H9 (cell line): ENCODE measurements around the gene PIGL. TPM values are rescaled to one million over a fixed set of nuclear protein-coding genes. Genes with fewer than 3 reads are reported as not detected.

Experiments used
- DNase-seq: peaks from one replicate; pipeline ENCODE4 v3.0.0-alpha.2; 2017
- H2AFZ ChIP-seq: one replicate; pipeline ENCODE4 v1.6.1; 2013; ENCODE audit warnings: mild to moderate bottlenecking, low read length, control low read depth, moderate library complexity
- H2AK5ac ChIP-seq: 2 replicates; pipeline ENCODE4 v1.6.1; 2013; ENCODE audit warnings: low read length, control low read depth, mixed read lengths; ENCODE audit not compliant: insufficient read length
- H2BK120ac ChIP-seq: one replicate; pipeline ENCODE4 v1.6.1; 2013; ENCODE audit warnings: low read depth, mild to moderate bottlenecking, low read length, control low read depth, inconsistent platforms; ENCODE audit not compliant: poor library complexity, severe bottlenecking
- H2BK12ac ChIP-seq: 2 replicates; pipeline ENCODE4 v1.6.1; 2013; ENCODE audit warnings: low read length, control low read depth, mixed read lengths, low read depth; ENCODE audit not compliant: insufficient read length
- H2BK15ac ChIP-seq: 2 replicates; pipeline ENCODE4 v1.6.1; 2013; ENCODE audit warnings: low read depth, low read length, control low read depth
- H2BK20ac ChIP-seq: one replicate; pipeline ENCODE4 v1.6.1; 2013; ENCODE audit warnings: low read depth, mild to moderate bottlenecking, low read length, control low read depth, inconsistent platforms; ENCODE audit not compliant: poor library complexity, severe bottlenecking
- H2BK5ac ChIP-seq: 2 replicates; pipeline ENCODE4 v1.6.1; 2013; ENCODE audit warnings: low read length, control low read depth, mixed read lengths; ENCODE audit not compliant: insufficient read length
- H3K14ac ChIP-seq: 2 replicates; pipeline ENCODE4 v1.6.1; 2013; ENCODE audit warnings: low read length, control low read depth; ENCODE audit not compliant: insufficient read depth
- H3K18ac ChIP-seq: 2 replicates; pipeline ENCODE4 v1.6.1; 2013; ENCODE audit warnings: low read depth, mild to moderate bottlenecking, mixed read lengths, low read length, control low read depth; ENCODE audit not compliant: insufficient read length
- H3K23ac ChIP-seq: 2 replicates; pipeline ENCODE4 v1.6.1; 2013; ENCODE audit warnings: low read length, control low read depth, mixed read lengths, low read depth; ENCODE audit not compliant: insufficient read length
- H3K23me2 ChIP-seq: 2 replicates; pipeline ENCODE4 v1.6.1; 2013; ENCODE audit warnings: low read depth, mild to moderate bottlenecking, mixed read lengths, low read length, control low read depth; ENCODE audit not compliant: insufficient read length, poor library complexity, severe bottlenecking
- H3K27ac ChIP-seq: 2 replicates; pipeline ENCODE4 v1.5.1; 2013; ENCODE audit warnings: low read length, control low read depth, mixed read lengths, low read depth; ENCODE audit not compliant: insufficient read length
- H3K27me3 ChIP-seq: 2 replicates; pipeline ENCODE4 v1.6.1; 2013; ENCODE audit warnings: low read length, control low read depth, inconsistent platforms; ENCODE audit not compliant: insufficient read depth
- H3K4ac ChIP-seq: 2 replicates; pipeline ENCODE4 v1.6.1; 2013; ENCODE audit warnings: low read depth, mild to moderate bottlenecking, control low read depth, inconsistent platforms, low read length, moderate library complexity
- H3K4me1 ChIP-seq: 2 replicates; pipeline ENCODE4 v1.6.1; 2013; ENCODE audit warnings: low read length, control low read depth, inconsistent platforms; ENCODE audit not compliant: insufficient read depth
- H3K4me2 ChIP-seq: 2 replicates; pipeline ENCODE4 v1.6.1; 2013; ENCODE audit warnings: low read length, control low read depth, mixed read lengths; ENCODE audit not compliant: insufficient read length, insufficient read depth
- H3K56ac ChIP-seq: 2 replicates; pipeline ENCODE4 v1.6.1; 2013; ENCODE audit warnings: low read depth, mild to moderate bottlenecking, mixed read lengths, low read length, control low read depth; ENCODE audit not compliant: insufficient read length
- H3K79me1 ChIP-seq: 2 replicates; pipeline ENCODE4 v1.6.1; 2013; ENCODE audit warnings: low read depth, mild to moderate bottlenecking, moderate library complexity, low read length, control low read depth, inconsistent platforms; ENCODE audit not compliant: insufficient read depth, poor library complexity, severe bottlenecking
- H3K79me2 ChIP-seq: 2 replicates; pipeline ENCODE4 v1.6.1; 2013; ENCODE audit warnings: low read length, control low read depth, inconsistent platforms; ENCODE audit not compliant: insufficient read depth
- H3K9ac ChIP-seq: 2 replicates; pipeline ENCODE4 v1.6.1; 2013; ENCODE audit warnings: low read length, control low read depth, mixed read lengths; ENCODE audit not compliant: insufficient read length; ENCODE audit errors: extremely low read depth
- H3K9me3 ChIP-seq: one replicate; pipeline ENCODE4 v1.6.1; 2013; ENCODE audit warnings: low read depth, low read length, inconsistent platforms; ENCODE audit not compliant: control insufficient read depth
- H3T11ph ChIP-seq: one replicate; pipeline ENCODE4 v1.6.1; 2013; ENCODE audit warnings: mild to moderate bottlenecking, low read length, control low read depth, inconsistent platforms
- H4K20me1 ChIP-seq: one replicate; pipeline ENCODE4 v1.6.1; 2013; ENCODE audit not compliant: control insufficient read depth, insufficient read length, insufficient read depth
- H4K5ac ChIP-seq: 2 replicates; pipeline ENCODE4 v1.6.1; 2013; ENCODE audit warnings: low read depth, mild to moderate bottlenecking, mixed read lengths, low read length, control low read depth; ENCODE audit not compliant: insufficient read length
- H4K8ac ChIP-seq: replicated peaks from 2 replicates; pipeline ENCODE4 v1.6.1; 2013; ENCODE audit warnings: low read length, control low read depth, mixed read lengths, low read depth; ENCODE audit not compliant: insufficient read length
- H4K91ac ChIP-seq: 2 replicates; pipeline ENCODE4 v1.6.1; 2013; ENCODE audit warnings: low read depth, mild to moderate bottlenecking, moderate library complexity, mixed read lengths, low read length, control low read depth; ENCODE audit not compliant: insufficient read length
- H3K27ac Mint-ChIP-seq, 3 experiments: 2 replicates in 2 of 3; 3 replicates in 1 of 3; pipeline ENCODE4 v1.8.0; 2020 to 2021; ENCODE audit warnings: mixed read lengths in 3 of 3, mild to moderate bottlenecking in 1 of 3, moderate library complexity in 1 of 3
- H3K27me3 Mint-ChIP-seq: 2 replicates; pipeline ENCODE4 v1.8.0; 2021; ENCODE audit warnings: low read depth, mild to moderate bottlenecking, moderate library complexity, mixed read lengths
- H3K36me3 Mint-ChIP-seq, 3 experiments: 2 replicates in 2 of 3; 3 replicates in 1 of 3; pipeline ENCODE4 v1.8.0; 2020 to 2021; ENCODE audit warnings: low read depth in 3 of 3, mixed read lengths in 3 of 3; ENCODE audit not compliant: insufficient read depth in 1 of 3
- H3K4me1 Mint-ChIP-seq, 2 experiments: 2 replicates each; pipeline ENCODE4 v1.8.0; 2020; ENCODE audit warnings: mixed read lengths in 2 of 2
- H3K4me3 Mint-ChIP-seq, 2 experiments: 2 replicates in 1 of 2; 3 replicates in 1 of 2; pipeline ENCODE4 v1.8.0; 2020 to 2021; ENCODE audit warnings: mild to moderate bottlenecking in 2 of 2, mixed read lengths in 2 of 2, moderate library complexity in 1 of 2
- H3K9me3 Mint-ChIP-seq, 2 experiments: 2 replicates in 1 of 2; 3 replicates in 1 of 2; pipeline ENCODE4 v1.8.0; 2020; ENCODE audit warnings: mild to moderate bottlenecking in 2 of 2, mixed read lengths in 2 of 2, moderate library complexity in 1 of 2
- CTCF ChIP-seq: fragments of 200-600 bp; sonication (generic); conservative IDR thresholded peaks from 3 replicates; pipeline ENCODE4 v1.8.0; 2021; ENCODE audit warnings: antibody characterized with exemption, mild to moderate bottlenecking
- WGBS: extraction: QIAGEN DNeasy Blood & Tissue Kit; methylation state at CpG from one replicate; pipeline ENCODE4 v1.1.7; 2013; ENCODE audit warnings: missing lambda C conversion rate, low lambda C conversion rate, mixed read lengths; ENCODE audit not compliant: insufficient read length; ENCODE audit errors: extremely low coverage; 5-methylcytosine and 5-hydroxymethylcytosine counted together
- total RNA-seq: library from RNA; stranded (reverse); gene quantifications from 2 replicates; pipeline ENCODE4 v1.2.1, GENCODE V29; 2021

The PIGL gene
- total RNA-seq, 1 experiment from 2014 or later: 21.6 TPM

GRCh38 chr17:16285646-16286008 is 68.6 kb downstream of the PIGL start:
- Mint-ChIP-seq H3K4me1 (peaks cover 16 to 19% of the 10 kb centered on the region in 2 experiments), H3K9me3 (no peaks in the 10 kb centered on the region), H3K36me3 (peaks cover 0 to 4% (median 0%) of the 10 kb centered on the region in 3 experiments; a peak in 2 of 7 replicates), H3K27ac (no peak overlapping the region), H3K4me3 (peak overlapping the region; percentile 15 to 48; a peak in 1 of 5 replicates), H3K27me3 (peaks cover 23% of the 10 kb centered on the region)
- no CpG with 5 or more reads among the region's 6 CpGs for WGBS
- peak; percentile 78 for TF ChIP-seq CTCF
- Histone ChIP-seq H4K5ac (no peak overlapping the region), H3K79me1 (no peaks in the 10 kb centered on the region), H3K14ac (no peak overlapping the region), H4K8ac (no peak overlapping the region), H2BK20ac (no peak overlapping the region), H3K4ac (no peak overlapping the region), H2BK5ac (no peak overlapping the region), H3K56ac (no peak overlapping the region), H2AFZ (no peak overlapping the region), H4K91ac (no peak overlapping the region), H3T11ph (no peak overlapping the region), H3K27me3 (no peaks in the 10 kb centered on the region; the same call in 1 of the 2 replicates), H2AK5ac (no peak overlapping the region), H3K9me3 (no peaks in the 10 kb centered on the region), H3K4me1 (peaks cover 2% of the 10 kb centered on the region; the same call in 1 of the 2 replicates), H2BK12ac (no peak overlapping the region), H3K79me2 (no peaks in the 10 kb centered on the region), H3K23me2 (no peaks in the 10 kb centered on the region), H3K9ac (no peak overlapping the region), H4K20me1 (no peaks in the 10 kb centered on the region), H2BK15ac (no peak overlapping the region), H3K27ac (no peak overlapping the region), H3K23ac (no peak overlapping the region), H3K4me2 (no peak overlapping the region), H3K18ac (no peak overlapping the region), H2BK120ac (no peak overlapping the region)
- no peak for DNase-seq
